Mononuclear cell (primary cell): ENCODE results near the gene NPPB. TPM values are rescaled to one million over a fixed set of nuclear protein-coding genes. Genes with fewer than 3 reads are reported as not detected.

Experiments used
- H3K27me3 ChIP-seq: 2 replicates; pipeline ENCODE4 v1.6.0; 2011; ENCODE audit warnings: low read length, control low read depth; ENCODE audit not compliant: insufficient read depth
- H3K4me1 ChIP-seq: 2 replicates; pipeline ENCODE4 v1.5.1; 2011; ENCODE audit warnings: mild to moderate bottlenecking, low read length, control low read depth; ENCODE audit not compliant: insufficient read depth
- H3K4me3 ChIP-seq: 2 replicates; pipeline ENCODE4 v1.5.1; 2011; ENCODE audit warnings: mild to moderate bottlenecking, low read length, moderate library complexity
- H3K9me3 ChIP-seq: 2 replicates; pipeline ENCODE4 v1.5.1; 2011; ENCODE audit warnings: low read depth, mild to moderate bottlenecking, control low read depth, low read length
- total RNA-seq: library from RNA; depleted of rRNA; stranded (reverse); fragments of >200 nt; gene quantifications from one replicate; pipeline ENCODE4 v1.2.3, GENCODE V29; 2012

The NPPB gene
- total RNA-seq, 1 donor: not detected

DNA sequence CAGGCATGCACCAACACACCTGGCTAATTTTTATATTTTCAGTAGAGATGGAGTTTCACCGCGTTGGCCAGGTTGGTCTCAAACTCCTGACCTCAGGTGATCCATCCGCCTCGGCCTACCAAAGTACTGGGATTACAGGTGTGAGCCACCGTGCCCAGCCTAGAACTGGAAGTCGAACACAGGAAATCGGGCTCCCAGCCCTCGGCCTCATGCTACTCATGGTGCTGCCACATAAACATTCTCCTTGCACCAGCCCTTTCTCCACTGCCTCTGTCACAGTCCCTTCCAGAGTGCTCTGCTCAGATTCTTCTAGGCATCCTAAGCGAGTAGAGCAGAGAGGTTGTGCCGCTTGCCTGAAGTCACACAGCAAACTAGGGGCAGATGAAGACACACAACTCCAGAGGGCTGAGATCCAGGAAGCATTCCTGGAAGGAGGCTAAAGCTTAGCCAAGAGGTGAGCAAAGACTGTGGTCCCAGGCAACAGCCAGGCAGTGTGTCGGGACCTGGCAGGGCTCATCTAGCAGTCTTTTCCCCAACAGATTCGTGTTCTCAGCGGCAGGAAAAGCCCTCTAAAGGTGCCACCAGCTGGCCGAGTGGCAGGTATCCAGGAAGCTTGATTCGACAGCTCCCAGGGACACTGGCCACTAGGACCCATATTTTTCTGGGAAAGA, 29.6 kb upstream of the NPPB start:
- Histone ChIP-seq H3K9me3 (no peaks in the 10 kb centered on the region), H3K4me1 (peaks cover 1% of the 10 kb centered on the region), H3K4me3 (no peak overlapping the region), H3K27me3 (no peaks in the 10 kb centered on the region)

DNA sequence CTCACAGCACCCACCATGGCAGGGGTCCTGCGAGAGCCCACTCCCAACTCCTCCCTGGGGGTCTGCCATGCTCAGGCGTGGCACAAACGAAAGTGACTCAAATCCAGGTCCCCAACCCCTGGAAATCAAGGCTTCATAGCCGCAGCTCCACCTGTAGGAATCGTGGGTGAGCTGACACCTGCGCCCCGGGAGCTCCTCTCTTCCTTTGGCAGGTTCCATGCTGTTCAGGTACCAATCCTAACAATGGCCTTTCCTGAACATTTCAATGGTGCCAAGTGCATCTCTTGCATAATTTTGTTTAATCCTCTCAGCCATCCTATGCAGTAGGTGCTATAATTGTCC, 28.9 kb upstream of the NPPB start:
- H3K27me3 ChIP-seq: no peaks in the 10 kb centered on the region
- no peak overlapping the region for H3K4me3 ChIP-seq
- no peaks in the 10 kb centered on the region for H3K4me1 ChIP-seq
- H3K9me3 ChIP-seq: no peaks in the 10 kb centered on the region

DNA sequence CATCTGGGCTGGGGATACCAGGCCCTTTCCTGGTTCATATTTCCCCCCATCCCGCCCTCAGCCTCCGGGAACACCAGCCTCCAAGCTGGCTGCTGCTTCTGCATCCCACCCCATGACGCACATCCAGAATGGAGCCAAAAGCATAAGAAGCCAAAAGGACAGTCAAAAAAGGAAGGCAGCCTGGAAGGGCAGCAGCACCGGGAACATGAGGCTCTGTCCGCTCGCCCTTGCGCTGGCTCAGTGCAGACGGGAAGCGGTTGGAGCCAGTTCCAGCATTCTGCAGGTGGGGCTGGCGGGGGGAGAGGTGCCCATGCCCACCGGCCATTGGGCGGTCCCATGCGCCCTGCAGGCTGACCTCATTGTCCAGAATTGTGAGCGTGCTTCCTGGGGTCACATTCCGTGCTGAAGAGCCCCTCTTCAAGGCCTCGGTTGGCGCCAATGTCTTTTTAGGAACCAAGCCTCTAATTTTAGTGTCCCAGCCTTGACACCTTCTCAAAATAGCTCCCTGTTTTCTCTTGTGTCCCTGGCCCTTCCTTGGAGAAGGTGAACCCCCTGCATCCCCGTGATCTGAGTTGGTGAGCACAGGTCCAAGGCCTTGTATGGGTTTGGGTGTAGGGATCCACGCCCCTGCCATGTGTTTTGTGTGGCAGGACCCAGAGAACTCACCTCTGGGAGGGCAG, 28.4 kb upstream of the NPPB start:
- Histone ChIP-seq H3K9me3 (no peaks in the 10 kb centered on the region), H3K4me3 (no peak overlapping the region), H3K4me1 (no peaks in the 10 kb centered on the region), H3K27me3 (no peaks in the 10 kb centered on the region)

DNA sequence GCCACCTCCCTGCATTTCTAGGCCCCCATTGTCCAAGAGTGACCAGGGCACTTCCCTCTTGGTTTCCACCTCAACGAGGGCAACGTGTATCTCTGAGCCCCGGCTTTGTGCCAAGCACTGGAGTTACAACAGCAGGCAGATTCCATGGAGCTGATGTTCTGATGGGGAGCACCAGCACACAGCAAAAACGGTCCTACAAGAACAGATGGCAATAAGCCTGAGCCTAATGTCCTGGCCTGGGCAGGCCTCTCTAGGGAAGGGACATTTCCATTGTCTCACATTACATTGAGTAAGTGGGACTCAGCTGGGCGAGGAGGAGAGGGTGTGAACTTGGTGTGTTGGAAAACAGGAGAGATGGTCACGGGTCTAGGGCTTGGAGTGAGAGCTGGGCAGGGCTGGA, 27.2 kb upstream of the NPPB start:
- Histone ChIP-seq H3K4me3 (no peak overlapping the region), H3K27me3 (no peaks in the 10 kb centered on the region), H3K9me3 (no peaks in the 10 kb centered on the region), H3K4me1 (no peaks in the 10 kb centered on the region)

DNA sequence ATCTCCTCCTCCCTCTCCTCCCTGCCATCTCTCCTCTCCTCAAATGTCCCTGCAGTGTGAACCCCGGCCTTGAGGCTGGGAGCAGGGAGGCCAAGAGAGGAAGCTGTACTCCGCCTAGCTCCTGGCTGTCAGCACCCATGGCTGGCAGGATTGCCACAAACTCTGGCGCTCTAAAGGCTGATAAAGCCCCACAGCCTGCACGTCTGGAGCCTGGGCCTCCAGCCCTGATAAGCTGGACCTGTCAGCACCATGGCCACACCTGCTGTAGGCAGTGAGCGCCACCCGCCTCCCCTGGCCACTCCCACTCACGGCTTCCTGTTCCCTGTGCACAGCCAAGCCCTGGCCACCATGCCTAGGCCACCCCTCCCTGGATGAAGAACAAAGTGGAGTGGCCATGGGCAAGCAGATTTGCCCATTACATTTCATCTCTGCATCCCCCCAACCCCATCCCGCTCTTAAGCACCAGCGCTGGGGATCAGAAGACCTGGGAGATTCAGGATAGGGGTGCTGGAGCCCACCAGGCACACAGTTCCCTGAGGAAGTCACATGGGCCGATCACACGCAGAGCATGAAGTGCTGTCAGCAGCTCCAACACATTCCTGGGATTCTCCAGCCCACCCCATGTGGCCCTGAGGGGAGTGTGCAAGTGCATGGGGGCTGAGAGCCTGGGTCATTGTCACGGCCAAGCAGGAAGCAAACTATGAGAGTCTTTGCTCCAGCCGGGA, 24.2 kb upstream of the NPPB start:
- Histone ChIP-seq H3K4me1 (no peaks in the 10 kb centered on the region), H3K4me3 (no peak overlapping the region), H3K27me3 (no peaks in the 10 kb centered on the region), H3K9me3 (no peaks in the 10 kb centered on the region)

DNA sequence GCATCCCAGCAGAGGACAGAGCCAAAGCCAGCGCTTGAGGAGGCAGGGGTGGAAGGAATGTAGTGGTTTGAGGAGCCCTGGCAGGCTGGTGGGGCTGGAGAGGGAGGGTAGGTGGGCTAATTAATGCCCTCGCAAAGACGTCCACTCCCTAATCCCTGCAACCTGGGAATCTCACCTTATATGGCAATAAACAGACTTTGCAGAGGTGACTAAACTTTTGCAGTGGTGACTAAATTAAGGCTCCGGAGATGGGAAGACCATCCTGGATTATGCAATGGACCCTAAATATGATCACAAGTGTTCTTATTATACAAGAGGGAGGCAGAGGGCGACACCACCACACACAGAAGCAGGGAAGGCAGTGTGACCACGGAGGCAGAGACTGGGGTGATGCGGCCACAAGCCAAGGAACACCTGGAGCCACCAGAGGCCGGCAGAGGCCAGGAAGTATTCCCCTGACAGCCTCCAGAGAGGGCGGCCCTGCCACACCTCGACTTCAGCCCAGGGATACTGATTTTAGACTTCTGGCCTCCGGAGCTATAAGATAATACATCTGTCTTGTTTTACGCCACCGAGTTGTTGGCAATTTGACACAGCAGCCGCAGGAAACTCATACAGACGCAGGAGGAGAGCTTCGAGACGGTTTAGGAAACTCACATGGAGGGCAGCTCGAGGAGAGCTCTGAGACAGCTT, 23.1 kb upstream of the NPPB start:
- Histone ChIP-seq H3K4me1 (no peaks in the 10 kb centered on the region), H3K27me3 (no peaks in the 10 kb centered on the region), H3K9me3 (no peaks in the 10 kb centered on the region), H3K4me3 (no peak overlapping the region)

DNA sequence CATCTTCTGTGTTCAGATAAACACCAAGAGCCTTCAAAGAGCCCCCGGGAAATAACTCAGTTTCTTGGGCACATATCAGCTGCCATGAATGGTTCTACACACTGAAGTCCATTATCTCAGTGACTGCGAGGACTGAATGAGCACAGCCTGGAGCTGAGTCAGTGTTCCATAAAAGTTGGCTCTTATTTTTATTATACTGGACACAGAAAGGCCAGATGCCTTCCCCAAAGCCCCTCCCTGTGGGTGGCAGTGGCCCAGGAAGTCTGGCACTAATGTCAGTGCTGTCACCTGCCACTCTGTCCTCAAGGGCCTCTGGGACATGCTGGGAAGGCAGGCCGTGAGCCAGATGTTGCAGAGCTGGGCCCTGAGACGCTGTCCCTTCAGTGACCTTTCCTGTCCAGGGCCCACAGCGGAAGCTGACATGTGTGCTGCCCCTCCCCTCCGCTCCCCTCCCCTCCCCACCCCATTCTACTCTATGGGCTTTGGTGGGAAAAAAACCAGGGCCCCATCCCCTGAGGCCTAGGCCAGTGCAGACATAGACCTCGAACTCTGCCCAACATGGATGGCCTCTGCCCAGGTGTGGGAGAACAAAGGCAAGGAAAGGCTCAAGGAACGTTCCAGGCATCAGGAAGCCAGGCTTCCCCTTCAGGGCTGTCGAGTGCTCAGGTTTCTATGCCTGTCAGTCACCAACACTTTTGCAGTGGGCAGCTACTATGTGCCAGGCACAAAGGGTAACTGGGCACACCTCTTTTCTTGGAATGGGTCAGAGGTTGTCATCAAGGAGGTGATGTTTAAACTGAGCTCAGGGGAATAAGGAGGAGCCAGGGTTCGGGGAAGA, 22.4 kb upstream of the NPPB start:
- no peaks in the 10 kb centered on the region for H3K9me3 ChIP-seq
- H3K4me1 ChIP-seq: no peaks in the 10 kb centered on the region
- H3K4me3 ChIP-seq: no peak overlapping the region
- H3K27me3 ChIP-seq: no peaks in the 10 kb centered on the region

DNA sequence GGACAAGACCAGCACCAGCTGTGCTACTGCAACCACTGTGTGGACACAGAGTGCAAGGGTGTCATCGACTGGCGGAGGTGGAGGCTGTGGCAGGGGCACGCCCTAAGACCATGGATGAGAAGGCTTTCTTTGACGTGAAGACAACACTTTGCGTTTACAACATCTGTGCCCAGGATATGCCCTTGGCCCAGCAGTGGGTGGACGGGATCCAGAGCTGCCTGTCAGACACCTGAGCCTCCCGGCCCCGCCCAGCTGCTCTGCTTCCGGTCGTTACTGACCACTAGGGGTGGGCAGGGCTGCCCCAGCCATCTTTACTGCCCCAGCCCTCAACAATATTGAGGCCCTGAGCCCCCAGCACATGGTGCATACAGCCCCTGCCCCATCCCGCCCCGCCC, 21.4 kb upstream of the NPPB start:
- no peaks in the 10 kb centered on the region for H3K27me3 ChIP-seq
- H3K9me3 ChIP-seq: no peaks in the 10 kb centered on the region
- no peaks in the 10 kb centered on the region for H3K4me1 ChIP-seq
- H3K4me3 ChIP-seq: no peak overlapping the region

DNA sequence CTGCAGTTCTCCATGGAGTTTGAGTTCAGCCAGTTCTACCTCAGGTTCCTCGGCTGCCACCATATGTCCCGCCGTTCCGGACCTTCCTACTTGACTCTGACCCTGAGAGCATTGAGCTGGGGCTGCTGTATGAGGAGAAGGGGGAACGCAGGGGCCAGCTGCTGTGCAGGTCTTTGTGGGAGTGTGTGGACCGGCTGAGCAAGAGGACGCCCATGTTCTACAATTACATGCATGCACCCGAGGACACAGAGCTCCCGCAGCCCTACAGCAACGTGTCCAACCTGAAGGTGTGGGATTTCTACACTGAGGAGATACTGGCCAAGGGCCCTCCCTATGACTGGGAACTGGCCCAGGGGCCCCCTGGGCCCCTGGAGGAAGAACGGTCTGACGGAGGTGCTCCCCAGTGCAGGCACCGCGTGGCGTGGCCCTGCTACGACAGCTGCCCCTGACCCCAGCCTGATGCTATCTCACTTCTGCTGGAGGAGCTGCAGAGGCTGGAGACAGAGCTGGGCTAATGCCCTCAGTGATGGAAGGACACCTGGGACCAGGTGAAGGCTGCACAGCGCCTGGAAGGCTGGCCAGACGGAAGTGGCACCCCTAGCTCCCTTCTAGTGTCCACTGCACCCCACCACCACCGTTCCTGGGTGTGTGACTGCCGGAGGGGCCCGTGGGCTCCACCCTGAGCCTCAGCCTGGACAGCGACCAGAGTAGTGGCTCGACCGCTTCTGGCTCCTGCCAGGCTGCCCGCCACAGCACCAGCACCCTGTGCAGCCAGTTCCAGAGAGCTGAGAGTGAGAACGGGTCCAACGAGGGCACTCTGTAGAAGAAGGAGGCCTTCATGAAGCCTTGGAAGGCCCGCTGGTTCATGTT, 20.8 kb upstream of the NPPB start:
- Histone ChIP-seq H3K4me1 (no peaks in the 10 kb centered on the region), H3K4me3 (no peak overlapping the region), H3K27me3 (no peaks in the 10 kb centered on the region), H3K9me3 (no peaks in the 10 kb centered on the region)

DNA sequence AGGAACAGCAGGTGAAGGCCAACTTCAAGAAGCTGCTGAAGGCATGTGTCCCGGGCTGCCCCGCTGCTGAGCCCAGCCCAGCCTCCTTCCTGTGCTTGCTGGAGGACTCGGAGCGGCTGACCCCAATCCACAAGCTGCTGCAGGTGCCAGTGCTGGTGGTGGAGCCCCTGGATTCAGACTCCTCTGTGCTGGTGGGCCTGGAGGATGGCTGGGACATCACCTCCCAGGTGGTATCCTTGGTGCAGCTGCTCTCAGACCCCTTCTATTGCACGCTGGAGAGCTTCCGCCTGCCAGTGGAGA, 20.1 kb upstream of the NPPB start:
- no peaks in the 10 kb centered on the region for H3K27me3 ChIP-seq
- no peak overlapping the region for H3K4me3 ChIP-seq
- H3K9me3 ChIP-seq: no peaks in the 10 kb centered on the region
- no peaks in the 10 kb centered on the region for H3K4me1 ChIP-seq

DNA sequence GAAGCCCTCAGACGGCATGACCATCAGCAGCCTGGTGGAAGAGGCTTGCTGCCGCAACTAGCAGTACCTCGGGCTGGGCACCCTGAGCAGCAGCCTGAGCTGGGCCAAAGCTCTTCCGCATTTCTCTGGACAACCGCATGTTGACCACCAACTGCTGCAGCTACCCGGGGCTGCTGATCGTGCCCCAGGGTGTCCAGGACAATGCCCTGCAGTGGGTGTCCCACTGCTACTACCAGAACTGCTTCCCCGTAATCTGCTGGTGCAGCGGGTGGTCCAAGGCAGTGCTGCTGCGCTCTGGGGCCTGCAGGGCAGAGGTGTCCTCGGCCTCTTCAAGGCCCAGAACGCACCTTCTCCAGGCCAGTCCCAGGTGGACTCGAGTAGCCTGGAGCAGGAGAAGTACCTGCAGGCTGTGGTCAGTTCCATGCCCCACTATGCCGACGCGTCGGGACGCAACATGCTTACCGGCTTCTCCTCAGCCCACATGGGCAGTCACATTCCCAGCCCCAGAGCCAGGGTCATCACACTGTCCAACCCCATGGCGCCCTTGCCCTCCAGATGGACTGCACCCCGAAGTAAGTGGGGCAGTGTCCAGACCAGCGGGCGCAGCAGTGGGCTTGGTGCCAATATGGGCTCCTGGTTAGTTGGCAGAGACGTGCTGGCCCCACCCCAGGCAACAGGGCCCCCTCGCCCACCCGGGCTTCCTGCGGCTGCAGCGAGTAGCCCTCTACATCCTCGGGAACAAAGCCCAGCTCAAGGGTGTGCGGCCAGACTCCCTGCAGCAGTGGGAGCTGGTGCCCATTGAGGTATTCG, 19.5 kb upstream of the NPPB start:
- Histone ChIP-seq H3K9me3 (no peaks in the 10 kb centered on the region), H3K4me3 (no peak overlapping the region), H3K27me3 (no peaks in the 10 kb centered on the region), H3K4me1 (no peaks in the 10 kb centered on the region)

DNA sequence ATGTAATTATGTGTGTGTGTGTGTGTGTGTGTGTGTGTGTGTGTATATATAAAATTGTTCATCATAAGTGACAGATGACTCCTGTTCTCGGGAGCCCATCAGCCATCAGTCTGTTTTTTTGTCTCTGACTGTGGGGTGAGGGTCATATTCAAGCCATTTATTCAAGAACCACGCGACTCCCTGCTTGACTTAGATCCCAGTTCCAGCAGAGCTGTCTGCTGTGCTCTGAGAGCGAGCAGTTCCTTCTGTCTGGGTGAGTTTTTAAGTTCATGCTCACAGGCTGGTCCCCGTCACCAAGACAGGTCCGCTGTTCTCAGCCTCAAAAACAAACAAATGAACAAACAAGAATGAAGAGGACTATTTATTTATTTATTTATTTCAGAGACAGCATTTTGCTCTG, 18.3 kb upstream of the NPPB start:
- Histone ChIP-seq H3K9me3 (no peaks in the 10 kb centered on the region), H3K4me1 (no peaks in the 10 kb centered on the region), H3K27me3 (no peaks in the 10 kb centered on the region), H3K4me3 (no peak overlapping the region)

DNA sequence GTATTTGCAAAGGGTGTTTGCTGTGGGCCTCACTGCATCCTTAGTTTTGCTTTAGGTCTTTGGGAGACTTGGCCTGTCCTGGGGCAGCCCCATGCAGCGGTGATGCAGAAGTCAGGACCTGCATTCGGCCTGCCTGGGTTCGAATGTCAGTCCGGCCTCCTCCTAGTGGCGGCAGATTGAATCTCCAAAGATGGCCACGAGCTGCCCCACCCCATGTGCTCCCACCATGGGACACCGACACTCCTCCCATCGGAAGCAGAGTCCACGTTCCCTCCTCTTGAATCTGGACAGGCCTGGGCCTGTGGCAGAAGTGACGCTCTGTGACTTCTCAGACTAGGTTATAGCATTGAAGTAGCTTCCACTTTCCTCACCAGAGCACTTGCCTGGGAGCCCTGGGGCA, 16.3 kb upstream of the NPPB start:
- Histone ChIP-seq H3K4me1 (no peaks in the 10 kb centered on the region), H3K9me3 (no peaks in the 10 kb centered on the region), H3K4me3 (no peak overlapping the region), H3K27me3 (no peaks in the 10 kb centered on the region)
